ENCODE results near the gene NFATC3.

The NFATC3 gene

DNA sequence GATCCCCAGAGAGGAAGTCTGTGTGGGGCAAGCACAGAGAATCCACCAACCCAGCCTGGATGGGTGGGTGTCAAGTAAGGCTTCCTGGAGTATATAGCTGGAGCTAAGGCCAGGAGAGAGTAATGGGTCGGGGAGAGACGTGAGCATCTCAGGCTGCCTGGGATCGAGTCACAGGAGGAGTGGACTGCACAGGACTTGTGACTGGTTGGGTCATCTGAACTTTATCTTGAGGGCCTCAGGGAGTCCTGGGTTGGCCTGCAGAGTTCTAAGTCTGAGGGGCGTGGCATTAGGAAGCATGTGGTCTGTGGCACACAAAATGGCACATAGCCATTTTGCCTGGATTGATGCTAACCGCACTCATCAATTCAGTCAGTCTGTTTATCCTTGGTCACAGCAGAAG is 161.5 kb downstream of the NFATC3 start:
- DNase-seq (ENCODE audit: low read depth, low spot score) = no peak

DNA sequence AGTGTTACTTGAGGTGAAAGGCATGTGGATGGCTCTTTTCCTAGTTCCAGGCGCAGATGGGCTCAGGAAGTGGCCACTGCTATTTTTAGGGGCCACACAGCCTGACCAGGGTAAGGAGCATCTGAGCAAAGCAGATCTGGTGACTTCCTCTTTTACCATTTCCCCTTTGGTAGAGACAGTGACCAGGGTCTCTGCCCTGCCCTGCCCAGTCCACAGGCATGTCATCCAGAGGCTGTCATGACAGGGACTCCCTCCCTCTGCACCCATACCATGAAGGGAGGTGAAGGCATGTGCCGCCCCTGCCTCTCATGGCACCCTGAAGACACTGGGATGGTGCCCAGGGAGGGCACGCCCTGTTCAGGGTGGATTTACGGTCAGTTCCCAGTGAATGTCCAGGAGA is 162.2 kb downstream of the NFATC3 start:
- no peak for DNase-seq (ENCODE audit: low read depth, low spot score)

GRCh38 chr16:68247932-68248331 is 162.8 kb downstream of the NFATC3 start:
- no peak for DNase-seq (ENCODE audit: low read depth, low spot score)

- no peak for DNase-seq (ENCODE audit: low read depth, low spot score)
Observed at GRCh38 chr16:68249371-68249770, 164.2 kb downstream of the NFATC3 start.

GRCh38 chr16:68250951-68251350 is 165.8 kb downstream of the NFATC3 start:
- DNase-seq (ENCODE audit: low read depth, low spot score) = no peak

DNA sequence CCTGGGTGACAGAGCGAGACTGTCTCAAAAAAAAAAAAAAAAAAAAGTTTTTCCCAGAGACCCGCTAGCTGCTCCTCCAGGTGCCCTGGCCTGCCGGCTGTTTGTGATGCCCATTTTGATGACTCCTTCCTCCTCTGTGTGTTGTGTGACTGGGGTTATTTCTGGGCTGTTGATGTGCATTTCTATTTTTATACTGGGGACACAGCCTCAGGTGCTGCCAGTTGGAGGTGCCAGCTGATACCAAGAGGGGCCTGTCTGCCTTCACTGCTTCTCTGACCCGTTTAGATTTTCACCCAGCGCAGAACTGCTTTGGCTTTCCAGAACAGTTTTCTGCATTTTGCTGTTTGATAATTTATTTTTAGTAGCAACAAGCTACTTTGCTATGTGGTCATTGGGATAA is 166.7 kb downstream of the NFATC3 start:
- DNase-seq (ENCODE audit: low read depth, low spot score) = no peak

DNA sequence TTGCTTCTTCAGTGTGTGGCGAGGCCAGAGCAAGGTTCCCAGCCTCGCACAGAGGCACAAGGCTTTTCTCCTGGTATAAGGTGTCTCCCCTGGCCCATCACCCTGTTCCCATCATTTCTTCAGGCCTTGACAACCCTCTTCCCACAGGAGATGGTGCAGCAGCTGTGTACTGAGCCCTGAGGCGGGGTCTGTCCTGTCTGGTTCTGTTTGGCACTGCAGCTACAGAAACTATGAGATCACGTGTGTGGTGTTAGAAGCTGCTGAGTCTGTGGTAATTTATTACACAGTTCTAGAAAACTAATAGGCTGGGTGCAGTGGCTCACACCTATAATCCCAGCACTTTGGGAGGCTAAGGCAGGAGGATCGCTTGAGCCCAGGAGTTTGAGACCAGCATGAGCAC is 167.2 kb downstream of the NFATC3 start:
- no peak for DNase-seq (ENCODE audit: low read depth, low spot score)

DNA sequence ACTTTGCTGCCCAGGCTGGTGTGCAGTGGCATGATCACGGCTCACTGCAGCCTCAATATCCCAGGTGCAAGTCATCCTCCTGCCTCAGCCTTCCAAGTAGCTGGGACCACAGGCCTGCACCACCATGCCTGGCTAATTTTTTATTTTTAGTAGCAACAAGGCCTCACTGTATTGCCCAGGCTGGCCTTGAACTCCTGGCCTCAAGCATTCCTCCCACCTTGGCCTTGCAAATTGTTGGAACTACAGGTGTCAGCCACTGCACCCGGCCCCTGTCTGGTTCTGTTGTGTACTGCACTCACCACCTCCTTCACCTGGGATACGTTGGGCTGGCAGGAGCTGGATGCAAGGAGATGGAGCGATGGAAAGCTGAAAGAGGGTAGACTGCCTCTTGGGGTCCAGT is 168.6 kb downstream of the NFATC3 start:
- DNase-seq (ENCODE audit: low read depth, low spot score) = no peak

- DNase-seq (ENCODE audit: low read depth, low spot score) = no peak
Observed at GRCh38 chr16:68255712-68256111, 170.5 kb downstream of the NFATC3 start.

DNA sequence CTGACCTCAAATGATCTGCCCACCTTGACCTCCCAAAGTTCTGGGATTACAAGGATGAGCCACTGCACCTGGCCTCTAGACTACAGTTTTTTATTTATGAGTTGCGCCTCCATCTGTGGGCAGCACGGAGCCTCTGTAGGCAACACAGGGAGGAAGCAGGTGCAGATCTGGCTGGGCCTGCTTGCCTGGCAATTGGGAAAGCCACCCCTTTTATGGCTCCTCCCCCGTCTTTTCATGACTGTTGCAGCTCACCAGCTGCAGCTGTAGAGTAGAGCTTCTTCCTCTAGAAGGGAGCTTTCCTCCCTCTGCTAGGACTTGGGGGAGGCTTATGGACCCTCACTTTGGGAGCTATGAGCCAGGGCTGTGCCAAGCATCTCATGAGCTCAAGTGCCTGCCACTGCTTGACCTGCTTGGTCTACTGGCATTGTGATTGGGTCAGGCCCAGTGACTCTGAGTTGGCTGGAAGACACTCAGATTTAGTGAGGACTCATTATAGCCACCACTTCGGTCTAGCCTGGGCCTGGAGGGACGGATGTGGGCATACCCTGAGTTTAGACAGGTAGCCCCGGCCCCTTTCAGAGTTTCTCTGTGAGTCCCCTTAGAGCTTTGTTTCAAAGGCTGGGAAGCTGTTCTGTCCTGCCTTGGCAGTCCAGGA is 172.2 kb downstream of the NFATC3 start:
- DNase-seq (ENCODE audit: low read depth, low spot score) = no peak

- no peak for DNase-seq (ENCODE audit: low read depth, low spot score)
Observed at GRCh38 chr16:68257906-68258800, 173.0 kb downstream of the NFATC3 start.

DNA sequence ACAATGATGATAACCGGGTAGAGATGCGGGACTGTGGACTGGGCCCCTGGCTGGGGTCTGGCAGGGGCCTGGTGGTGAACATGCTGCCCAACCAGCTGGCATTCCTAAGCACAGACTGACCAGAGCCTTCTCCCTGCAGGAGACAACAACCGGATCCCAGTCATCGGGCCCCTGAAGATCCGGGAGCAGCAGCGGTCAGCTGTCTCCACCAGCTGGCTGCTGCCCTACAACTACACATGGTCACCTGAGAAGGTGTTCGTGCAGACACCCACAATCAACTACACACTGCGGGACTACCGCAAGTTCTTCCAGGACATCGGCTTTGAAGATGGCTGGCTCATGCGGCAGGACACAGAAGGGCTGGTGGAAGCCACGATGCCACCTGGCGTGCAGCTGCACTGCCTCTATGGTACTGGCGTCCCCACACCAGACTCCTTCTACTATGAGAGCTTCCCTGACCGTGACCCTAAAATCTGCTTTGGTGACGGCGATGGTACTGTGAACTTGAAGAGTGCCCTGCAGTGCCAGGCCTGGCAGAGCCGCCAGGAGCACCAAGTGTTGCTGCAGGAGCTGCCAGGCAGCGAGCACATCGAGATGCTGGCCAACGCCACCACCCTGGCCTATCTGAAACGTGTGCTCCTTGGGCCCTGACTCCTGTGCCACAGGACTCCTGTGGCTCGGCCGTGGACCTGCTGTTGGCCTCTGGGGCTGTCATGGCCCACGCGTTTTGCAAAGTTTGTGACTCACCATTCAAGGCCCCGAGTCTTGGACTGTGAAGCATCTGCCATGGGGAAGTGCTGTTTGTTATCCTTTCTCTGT is 174.0 kb downstream of the NFATC3 start:
- DNase-seq (ENCODE audit: low read depth, low spot score) = no peak

GRCh38 chr16:68263559-68264127 is 178.5 kb downstream of the NFATC3 start:
- DNase-seq (ENCODE audit: low read depth, low spot score) = no peak

- peak; percentile 58 for DNase-seq (ENCODE audit: low read depth, low spot score)
Observed at GRCh38 chr16:68264128-68265077, 179.2 kb downstream of the NFATC3 start, which contains the start of gene SLC7A6. Gene SLC7A6 (plus strand): TSS chr16:68264526. CDS start chr16:68274727, 10,201 bp downstream.

GRCh38 chr16:68265078-68265920 is 180.1 kb downstream of the NFATC3 start:
- no peak for DNase-seq (ENCODE audit: low read depth, low spot score)

GRCh38 chr16:68267612-68268405 is 182.6 kb downstream of the NFATC3 start:
- DNase-seq (ENCODE audit: low read depth, low spot score) = no peak

DNA sequence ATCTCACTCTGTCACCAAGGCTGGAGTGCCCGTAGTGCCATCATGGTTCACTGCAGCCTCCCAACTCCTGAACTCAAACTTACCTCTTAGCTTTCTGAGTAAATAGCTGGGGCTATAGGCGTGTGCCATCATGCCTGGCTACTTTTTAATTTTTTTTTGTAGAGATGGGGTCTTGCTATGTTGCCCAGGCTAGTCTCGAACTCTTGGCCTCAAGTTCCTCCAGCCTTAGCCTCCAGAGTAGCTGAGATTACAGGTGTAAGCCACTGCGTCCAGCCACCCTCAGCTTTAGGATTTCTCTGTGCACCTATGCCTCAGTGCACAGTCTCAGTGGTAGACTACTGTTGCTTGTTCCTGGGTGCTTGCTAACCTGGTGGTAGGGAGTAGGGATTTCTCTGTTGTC is 184.6 kb downstream of the NFATC3 start:
- no peak for DNase-seq (ENCODE audit: low read depth, low spot score)

GRCh38 chr16:68270353-68270752 is 185.2 kb downstream of the NFATC3 start:
- DNase-seq (ENCODE audit: low read depth, low spot score) = no peak

Measured in activated CD4-positive, CD25-positive, alpha-beta regulatory T cell treated with anti-CD3 and anti-CD28 coated beads, Interleukin-2, amount 50 U/mL, for 16 hours (primary cell).